ENCODE measurements around the gene CDK2.

- no peak for TF ChIP-seq CTCF (optimal IDR thresholded peaks at IDR 0.05 in 1 of 3, IDR thresholded peaks at IDR 0.05 in 1 of 3, conservative IDR thresholded peaks at IDR 0.05 in 1 of 3; ENCODE audit: extremely low read depth in 1 of 3, insufficient read depth in 2 of 3, low read length in 3 of 3)
- TF ChIP-seq EZH2 (IDR thresholded peaks at IDR 0.05; ENCODE audit: low read length): no peak
Observed at GRCh38 chr12:55931317-55931779, 35.3 kb upstream of the CDK2 start.

All from keratinocyte (primary cell).